HepG2 (cell line): ENCODE measurements around the gene TMEM143. TPM values are rescaled to one million over a fixed set of nuclear protein-coding genes. Genes with fewer than 3 reads are reported as not detected.

Experiments
- AFF4 ChIP-seq: sonication (generic); formaldehyde crosslinking; IDR thresholded peaks from 2 replicates; pipeline ENCODE4 v1.4.0; 2020; ENCODE audit warnings: missing genetic modification reagents
- CC2D1A ChIP-seq: sonication (generic); formaldehyde crosslinking; IDR thresholded peaks from 2 replicates; pipeline ENCODE4 v1.8.1; 2023; ENCODE audit warnings: mild to moderate bottlenecking, missing genetic modification reagents
- ELF4 ChIP-seq: sonication (generic); formaldehyde crosslinking; IDR thresholded peaks from 2 replicates; pipeline ENCODE4 v1.5.0; 2020; ENCODE audit warnings: missing genetic modification reagents, mild to moderate bottlenecking, moderate library complexity, borderline replicate concordance
- JARID2 ChIP-seq: sonication (generic); formaldehyde crosslinking; IDR thresholded peaks from 2 replicates; pipeline ENCODE4 v1.8.1; 2023; ENCODE audit warnings: missing genetic modification reagents, inconsistent platforms; ENCODE audit not compliant: insufficient replicate concordance
- KDM4B ChIP-seq: sonication (generic); formaldehyde crosslinking; IDR thresholded peaks from 2 replicates; pipeline ENCODE4 v1.4.0; 2020; ENCODE audit warnings: missing genetic modification reagents
- NR2F6 ChIP-seq, 2 experiments: IDR thresholded peaks; 2 replicates each; pipeline ENCODE4 v1.6.1; 2016; ENCODE audit warnings: antibody characterized with exemption in 1 of 2, mild to moderate bottlenecking in 1 of 2
- PCBP2 ChIP-seq: fragments of 200-400 bp; formaldehyde crosslinking; optimal IDR thresholded peaks from 2 replicates; pipeline ENCODE3; 2018; ENCODE audit warnings: low read length, low read depth; ENCODE audit not compliant: poor library complexity, severe bottlenecking
- POGZ ChIP-seq: sonication (generic); formaldehyde crosslinking; IDR thresholded peaks from 2 replicates; pipeline ENCODE4 v1.4.0; 2020; ENCODE audit warnings: mild to moderate bottlenecking, missing genetic modification reagents
- SSRP1 ChIP-seq: IDR thresholded peaks from 2 replicates; pipeline ENCODE4 v1.6.1; 2016; ENCODE audit warnings: control low read depth
- TFE3 ChIP-seq: IDR thresholded peaks from 2 replicates; pipeline ENCODE4 v1.6.1; 2016
- ZBTB21 ChIP-seq: sonication (generic); formaldehyde crosslinking; IDR thresholded peaks from 2 replicates; pipeline ENCODE4 v1.4.0; 2020; ENCODE audit warnings: missing genetic modification reagents
- ZFP36L1 ChIP-seq: sonication (generic); formaldehyde crosslinking; IDR thresholded peaks from 2 replicates; pipeline ENCODE4 v1.8.0; 2022; ENCODE audit warnings: mild to moderate bottlenecking, missing genetic modification reagents, moderate library complexity
- ZGPAT ChIP-seq: IDR thresholded peaks from 2 replicates; pipeline ENCODE4 v1.6.1; 2016; ENCODE audit warnings: mild to moderate bottlenecking
- ZNF614 ChIP-seq: IDR thresholded peaks from 2 replicates; pipeline ENCODE4 v1.6.1; 2018; ENCODE audit warnings: missing biosample characterization, missing genetic modification reagents, inconsistent platforms, borderline replicate concordance
- ZNF800 ChIP-seq: sonication (generic); formaldehyde crosslinking; IDR thresholded peaks from 2 replicates; pipeline ENCODE4 v1.4.0; 2020; ENCODE audit warnings: missing genetic modification reagents
- polyA plus RNA-seq, 8 experiments: library from polyadenylated mRNA; depleted of rRNA in 3 of 8; stranded (reverse) in 7 of 8; unstranded in 1 of 8; fragments of >200 nt; fragmentation: Illumina TruSeq in 4 of 8; extraction: Trizol in 4 of 8; gene quantifications; 2 replicates each; pipeline versions ENCODE4 v1.2.1 to v1.2.3, GENCODE V29; 2011 to 2016; ENCODE audit warnings: low read depth in 4 of 8, missing spikeins in 1 of 8, mixed read lengths in 1 of 8; ENCODE audit not compliant: insufficient read depth in 1 of 8
- total RNA-seq, 5 experiments: library from RNA; depleted of rRNA; stranded (reverse); fragments of >200 nt; fragmentation: Illumina TruSeq; extraction: Trizol; gene quantifications; 2 replicates each; pipeline ENCODE4 v1.2.3, GENCODE V29; 2016; ENCODE audit warnings: low read depth in 1 of 5
- TF ChIP-seq, protein P1 (sequence below): sonication (generic); formaldehyde crosslinking; IDR thresholded peaks from 2 replicates; pipeline ENCODE4 v1.5.0; 2020; ENCODE audit warnings: missing genetic modification reagents

TMEM143 gene
- total and polyA plus RNA-seq, 2 of the 13 experiments (the other 11 are each of a cell fraction or from before 2014, with no cell fraction given), result 7.7 to 11.3 TPM

DNA sequence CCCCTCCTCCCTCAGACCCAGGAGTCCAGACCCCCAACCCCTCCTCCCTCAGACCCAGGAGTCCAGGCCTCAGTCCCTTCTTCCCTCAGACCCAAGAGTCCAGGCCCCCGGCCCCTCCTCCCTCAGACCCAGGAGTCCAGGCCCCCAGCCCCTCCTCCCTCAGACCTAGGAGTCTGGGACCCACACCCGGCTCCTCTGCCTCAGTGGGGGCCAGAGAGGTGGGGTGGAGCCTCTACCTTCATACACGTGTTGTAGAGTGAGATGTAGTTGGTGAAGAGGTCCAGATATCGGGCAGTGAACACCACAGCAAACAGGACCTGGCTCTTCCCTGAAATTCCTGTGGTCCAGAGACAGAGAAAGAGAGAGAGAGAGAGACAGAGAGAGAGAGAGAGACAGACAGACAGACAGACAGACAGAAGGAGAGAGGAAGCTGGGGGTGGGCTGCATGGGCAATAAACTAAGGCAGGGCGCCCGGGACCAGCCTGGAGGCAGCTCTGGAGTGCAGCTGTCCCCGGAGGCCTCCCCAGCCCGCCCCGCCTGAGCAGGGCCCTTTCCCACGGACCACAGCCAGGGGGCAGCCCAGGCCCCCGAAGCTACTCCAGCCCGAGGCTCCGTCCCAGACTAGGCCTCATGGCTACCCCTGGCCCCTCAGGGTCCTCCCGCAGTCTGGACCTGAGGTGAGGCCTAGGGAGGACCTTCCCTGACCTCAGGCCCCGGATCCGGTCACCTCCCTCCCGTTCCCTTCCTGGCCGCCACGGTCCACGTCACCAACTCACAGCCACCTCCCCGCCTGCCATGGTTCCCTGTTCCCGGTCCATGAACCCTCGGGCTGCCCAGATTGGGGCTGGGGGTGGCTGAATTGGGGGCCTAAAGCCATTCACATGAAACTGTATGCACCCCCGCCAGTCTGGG lies 26.7 kb upstream of the TMEM143 start (continued):
- no peak for TF ChIP-seq PCBP2
- peak; percentile 48; the same call in 1 of the 2 replicates for TF ChIP-seq ZNF800
- TF ChIP-seq CC2D1A, result no peak
- TF ChIP-seq SSRP1 (CRISPR knock-in tag), result no peak
- TF ChIP-seq KDM4B (CRISPR knock-in tag), result peak; percentile 72; the same call in 1 of the 2 replicates
- no peak for TF ChIP-seq JARID2
- TF ChIP-seq, protein P1, sequence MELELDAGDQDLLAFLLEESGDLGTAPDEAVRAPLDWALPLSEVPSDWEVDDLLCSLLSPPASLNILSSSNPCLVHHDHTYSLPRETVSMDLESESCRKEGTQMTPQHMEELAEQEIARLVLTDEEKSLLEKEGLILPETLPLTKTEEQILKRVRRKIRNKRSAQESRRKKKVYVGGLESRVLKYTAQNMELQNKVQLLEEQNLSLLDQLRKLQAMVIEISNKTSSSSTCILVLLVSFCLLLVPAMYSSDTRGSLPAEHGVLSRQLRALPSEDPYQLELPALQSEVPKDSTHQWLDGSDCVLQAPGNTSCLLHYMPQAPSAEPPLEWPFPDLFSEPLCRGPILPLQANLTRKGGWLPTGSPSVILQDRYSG, result no peak
- TF ChIP-seq AFF4 (CRISPR knock-in tag), result peak; percentile 39; the same call in 1 of the 2 replicates
- TF ChIP-seq NR2F6 (IDR thresholded peaks at IDR 0.05), result peak; percentile 33; the same call in 1 of the 2 replicates
- TF ChIP-seq NR2F6 (CRISPR knock-in tag; IDR thresholded peaks at IDR 0.05), result peak; percentile 56; the same call in 1 of the 2 replicates
- no peak; the same call in 1 of the 2 replicates for TF ChIP-seq POGZ (CRISPR knock-in tag)
- TF ChIP-seq ELF4, result no peak
- no peak for TF ChIP-seq ZFP36L1 (CRISPR knock-in tag)
- TF ChIP-seq ZNF614, result no peak
- 0 out of 2 replicates have a peak, but pooled peaks have one; percentile 53 for TF ChIP-seq ZGPAT (CRISPR knock-in tag)
- TF ChIP-seq ZBTB21 (CRISPR knock-in tag), result no peak
- no peak for TF ChIP-seq TFE3
